Stimulated activated CD4-positive, alpha-beta T cell treated with anti-CD3 and anti-CD28 coated beads, Interleukin-15, amount 100 ng/mL, for 1 hour (primary cell): ENCODE data around the gene L3MBTL4.
"Not testable (repeated sequence)": the region's sequence is repeated elsewhere in the genome, so short reads cannot be mapped to it uniquely, and the experiment has no call there.

Experiments
- DNase-seq, 2 donors: peaks; one replicate each; pipeline ENCODE4 v3.0.0-alpha.2; 2020; ENCODE audit warnings: low read depth in 1 of 2, low spot score in 1 of 2

Gene L3MBTL4

DNA sequence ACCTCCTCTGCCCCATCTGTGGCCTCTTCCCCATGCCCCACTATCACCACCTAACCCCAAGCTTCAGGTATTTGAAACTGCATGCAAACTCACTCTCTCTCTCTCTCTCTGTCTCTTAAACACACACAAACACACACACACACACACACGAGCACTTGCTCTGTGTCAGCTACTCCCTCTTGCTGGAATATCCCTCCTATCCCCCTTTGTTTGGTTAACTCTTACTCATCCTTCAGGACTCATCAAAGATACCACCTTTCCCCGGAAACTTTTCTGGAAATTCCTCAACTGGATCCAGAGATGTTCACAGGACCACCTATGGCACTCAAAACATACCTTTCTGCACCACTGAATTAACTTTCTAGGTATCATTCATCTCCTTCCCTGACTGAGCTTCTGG lies 296.6 kb downstream of the L3MBTL4 start:
- DNase-seq, result no peak

DNA sequence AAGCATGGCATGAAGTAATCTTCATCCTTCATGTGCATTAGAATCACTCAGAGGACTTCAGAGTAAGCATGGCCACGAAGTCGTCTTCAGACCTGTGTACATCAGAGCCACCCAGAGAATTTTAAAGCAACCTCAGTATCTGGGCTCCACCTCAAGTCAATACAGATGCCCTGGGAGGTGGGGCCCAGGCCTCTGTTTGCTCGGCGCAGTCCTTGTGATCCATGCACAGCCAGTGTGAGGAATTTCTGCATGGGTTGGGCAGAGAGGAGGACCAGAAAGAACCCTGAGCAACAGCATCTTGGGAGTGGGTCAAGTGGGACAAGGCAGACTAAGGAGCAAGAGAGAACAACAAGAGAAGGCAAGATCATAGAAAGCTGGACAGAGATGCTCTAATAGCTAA lies 299.0 kb downstream of the L3MBTL4 start:
- no peak for DNase-seq

DNA sequence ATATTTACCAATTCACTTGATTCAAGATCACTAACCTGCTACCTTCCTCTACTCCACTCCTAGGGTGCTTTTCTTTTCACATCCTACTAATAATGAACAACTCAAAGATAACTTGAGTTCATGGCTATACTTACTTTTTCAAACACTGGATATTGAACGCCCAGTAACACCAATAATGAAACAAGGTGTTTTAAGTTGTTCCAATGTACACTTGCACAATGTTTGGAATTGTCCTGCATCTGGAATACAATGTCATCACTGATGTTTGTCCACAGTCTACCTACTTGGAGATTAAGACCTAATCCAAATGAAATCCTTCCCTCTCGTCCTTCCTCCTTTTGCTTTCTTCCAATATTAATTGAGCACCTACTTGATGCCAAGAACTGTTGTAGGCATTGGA lies 301.1 kb downstream of the L3MBTL4 start:
- DNase-seq, result no peak

DNA sequence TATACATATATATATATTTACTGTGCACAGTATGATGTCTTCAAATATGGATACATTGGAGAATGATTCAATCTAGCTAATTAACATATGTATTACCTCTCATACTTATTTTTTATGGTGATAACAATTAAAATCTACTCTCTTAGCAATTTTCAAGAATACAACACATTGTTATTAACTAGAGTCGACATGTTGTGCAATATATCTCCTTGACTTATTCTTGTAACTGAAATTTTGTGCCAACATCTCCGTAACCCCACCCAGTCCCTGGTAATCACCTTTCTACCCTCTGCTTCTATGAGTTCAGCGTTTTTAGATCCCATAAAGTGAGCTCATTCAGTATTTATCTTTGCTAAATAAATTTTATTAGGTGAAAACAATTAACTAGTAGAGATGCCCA lies 303.0 kb downstream of the L3MBTL4 start:
- no peak for DNase-seq

DNA sequence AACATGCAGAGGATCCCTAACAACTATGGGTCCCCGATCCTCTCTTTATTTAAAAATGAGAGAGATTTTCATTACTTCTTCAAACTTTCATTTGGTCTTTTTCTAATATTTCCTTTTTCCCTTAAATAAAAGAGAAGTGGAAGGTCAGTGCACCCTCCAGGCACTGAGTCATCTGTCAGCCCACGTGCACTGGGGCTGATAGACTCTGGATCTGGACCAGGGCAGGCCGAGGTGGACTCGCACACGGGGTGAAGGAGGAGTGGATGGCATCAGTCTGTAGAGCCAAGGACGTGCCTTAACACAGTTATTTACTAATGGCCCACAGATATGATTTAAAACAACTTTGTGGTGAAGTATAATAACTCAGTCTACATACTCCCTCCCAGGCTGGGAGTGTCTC lies 305.0 kb downstream of the L3MBTL4 start:
- no peak for DNase-seq

DNA sequence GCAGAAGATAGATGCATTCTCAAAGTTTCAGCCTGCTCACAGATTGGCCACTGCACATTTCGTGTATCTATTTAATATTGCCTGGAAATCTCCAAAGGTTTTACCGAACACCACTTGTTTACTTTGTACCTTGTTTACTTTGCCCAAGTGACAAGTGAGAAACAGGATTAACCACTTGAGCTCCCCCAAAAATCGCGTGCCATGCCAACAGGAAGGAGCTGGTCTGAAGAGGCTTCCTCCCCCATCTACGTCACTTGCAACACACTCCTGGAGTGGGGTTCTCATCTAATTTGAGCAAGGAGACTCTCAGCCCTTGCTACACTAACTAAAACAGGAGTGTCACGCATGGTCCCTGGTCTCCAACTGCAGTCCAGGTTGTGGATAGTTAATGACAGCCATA lies 306.9 kb downstream of the L3MBTL4 start:
- DNase-seq, result no peak

DNA sequence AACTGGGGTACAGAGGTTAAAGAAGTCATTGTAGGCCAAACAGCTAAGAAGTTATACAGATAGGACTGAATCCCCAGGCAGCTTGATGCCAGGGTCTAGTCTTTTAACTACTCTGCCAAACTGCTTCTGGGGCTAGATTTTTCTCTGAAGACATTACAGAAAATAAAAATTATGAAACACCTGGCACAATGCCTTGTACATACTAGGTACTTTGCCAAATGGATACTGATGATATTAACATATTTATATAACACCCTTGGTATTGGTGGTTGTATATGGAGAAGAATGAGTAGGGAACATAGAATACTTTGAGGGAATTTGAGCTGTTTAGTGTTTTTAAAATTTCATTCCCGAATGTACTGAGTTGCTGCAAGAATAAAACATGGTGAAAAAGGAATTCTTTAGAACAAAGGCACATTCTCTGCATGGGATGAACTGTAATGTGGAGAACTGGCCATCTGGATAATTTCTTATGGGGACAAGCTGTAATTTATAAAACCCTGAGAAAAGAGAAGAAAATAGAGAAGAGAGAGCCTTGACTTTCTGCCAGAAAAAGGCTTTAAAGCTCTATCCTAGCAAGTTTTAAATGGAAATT lies 308.5 kb downstream of the L3MBTL4 start:
- no peak for DNase-seq

DNA sequence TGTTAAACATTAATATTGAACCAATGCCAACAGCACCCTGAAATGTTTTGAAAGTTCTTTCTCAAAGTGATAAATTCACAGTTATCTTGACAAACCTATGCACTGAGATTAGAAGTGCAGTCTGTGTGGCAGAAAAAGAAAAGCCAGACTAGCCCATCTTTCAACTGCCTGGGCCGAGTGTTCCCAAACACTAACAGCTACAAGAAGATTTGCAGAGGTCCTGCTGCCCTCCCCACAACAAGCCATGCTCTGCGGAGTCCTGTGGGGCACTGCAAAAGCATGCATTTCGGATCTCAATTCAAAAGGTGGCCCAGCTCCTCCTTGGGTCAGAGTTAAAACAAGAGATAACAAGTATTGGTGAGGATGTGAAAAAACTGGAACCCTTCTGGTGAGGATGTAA lies 311.0 kb downstream of the L3MBTL4 start:
- DNase-seq, result no peak

DNA sequence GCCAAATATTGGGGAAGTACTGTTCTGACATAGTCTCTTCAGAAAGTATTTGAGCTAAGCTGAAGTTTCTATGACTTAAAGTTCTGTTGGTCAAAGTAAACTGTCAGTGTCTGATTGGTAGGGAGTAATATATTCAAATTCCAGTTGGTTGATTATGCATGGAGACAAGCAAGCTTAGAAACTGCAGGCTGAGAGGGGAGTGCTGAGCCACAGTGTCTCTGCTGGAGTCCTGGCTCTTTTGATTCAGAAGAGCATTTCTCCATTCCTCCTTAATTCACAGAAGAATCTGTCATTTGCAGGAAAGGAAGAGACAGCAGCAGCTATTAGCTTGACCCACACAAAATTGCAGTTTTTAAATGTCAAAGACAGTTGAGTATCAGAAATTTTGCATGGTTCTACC lies 318.0 kb downstream of the L3MBTL4 start:
- DNase-seq, result no peak

DNA sequence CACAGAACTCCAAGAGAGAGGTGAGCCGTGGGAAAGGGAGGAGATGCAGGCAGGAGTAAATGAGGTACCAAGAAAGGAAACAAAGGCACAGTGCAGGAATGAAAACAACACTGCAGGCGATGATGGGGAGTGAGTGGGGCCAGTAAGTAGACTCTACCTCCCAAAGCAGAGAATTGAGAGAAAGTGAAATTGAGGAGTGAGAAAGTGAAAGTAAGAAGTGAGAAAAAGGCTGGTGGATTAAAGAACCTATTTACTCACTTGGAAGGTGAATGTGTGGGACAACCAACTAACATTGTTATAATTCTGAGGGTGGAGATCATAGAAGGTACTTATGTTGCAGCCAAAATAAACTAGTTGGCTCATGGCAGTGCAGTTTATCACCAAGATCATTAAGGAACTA lies 326.3 kb downstream of the L3MBTL4 start:
- DNase-seq, result no peak

DNA sequence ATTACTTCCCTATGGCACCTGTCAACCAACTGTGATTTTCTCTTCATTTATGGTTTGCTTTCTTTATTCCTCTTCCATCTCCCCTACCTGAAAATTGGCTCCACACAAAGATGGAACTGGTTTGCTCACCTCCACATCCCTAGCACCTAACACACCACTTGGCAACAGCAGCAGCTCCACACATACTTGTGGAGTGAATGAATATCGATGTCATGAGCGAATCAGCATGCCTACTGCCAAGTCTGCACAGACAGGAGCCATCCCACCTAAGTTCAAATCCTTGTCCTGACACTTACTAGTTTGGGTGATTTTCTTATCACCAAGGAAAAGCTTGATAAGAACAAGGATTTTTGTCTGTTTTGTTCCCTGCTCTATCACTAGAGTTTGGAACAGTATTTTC lies 328.0 kb downstream of the L3MBTL4 start:
- no peak for DNase-seq

DNA sequence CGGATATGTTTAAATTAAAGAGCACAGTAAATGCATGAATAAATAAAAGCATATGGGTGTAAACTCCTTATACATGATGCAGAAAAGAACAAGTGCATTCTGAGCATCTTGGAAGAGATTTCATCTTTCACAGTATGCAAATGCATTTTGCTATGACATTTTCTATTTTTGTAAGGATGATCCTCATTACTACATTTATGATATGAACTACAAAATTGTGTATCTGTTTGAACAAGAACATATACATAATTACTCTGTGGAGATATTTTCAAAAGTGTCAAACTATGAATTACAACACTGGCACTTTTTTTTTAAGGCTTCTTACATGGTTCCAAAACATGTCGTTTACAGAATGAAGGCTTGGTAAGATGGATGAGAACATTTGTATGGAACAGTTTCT lies 335.3 kb downstream of the L3MBTL4 start:
- no peak for DNase-seq

DNA sequence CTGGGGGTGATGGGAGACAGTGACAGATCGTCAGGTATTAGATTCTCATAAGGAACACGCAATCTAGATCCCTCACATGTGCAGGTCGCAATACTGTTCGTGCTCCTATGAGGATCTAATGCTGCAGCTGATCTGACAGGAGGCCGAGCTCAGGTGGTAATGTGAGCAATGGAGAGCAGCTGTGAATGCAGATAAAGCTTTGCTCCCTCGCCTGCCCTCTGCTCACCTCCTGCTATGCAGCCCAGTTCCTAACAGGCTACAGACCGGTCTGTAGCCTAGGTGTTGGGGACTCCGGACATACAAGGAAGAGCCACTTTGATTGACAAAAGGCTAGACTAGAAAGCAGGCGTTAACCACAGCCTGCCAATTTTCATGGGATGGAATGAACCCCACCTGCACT lies 335.8 kb downstream of the L3MBTL4 start:
- no peak for DNase-seq

DNA sequence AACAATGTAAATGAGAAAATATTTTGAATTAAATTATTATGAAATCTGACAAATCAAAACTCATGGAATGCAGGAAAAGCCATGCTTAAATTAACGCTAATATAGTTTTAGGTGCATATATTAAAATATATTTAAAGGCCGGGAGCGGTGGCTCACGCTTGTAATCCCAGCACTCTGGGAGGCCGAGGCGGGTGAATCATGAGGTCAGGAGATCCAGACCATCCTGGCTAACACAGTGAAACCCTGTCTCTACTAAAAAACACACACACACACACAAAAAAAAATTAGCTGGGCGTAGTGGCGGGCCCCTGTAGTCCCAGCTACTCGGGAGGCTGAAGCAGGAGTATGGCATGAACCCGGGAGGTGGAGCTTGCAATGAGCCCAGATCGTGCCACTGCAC lies 342.3 kb downstream of the L3MBTL4 start:
- not testable (repeated sequence) for DNase-seq

DNA sequence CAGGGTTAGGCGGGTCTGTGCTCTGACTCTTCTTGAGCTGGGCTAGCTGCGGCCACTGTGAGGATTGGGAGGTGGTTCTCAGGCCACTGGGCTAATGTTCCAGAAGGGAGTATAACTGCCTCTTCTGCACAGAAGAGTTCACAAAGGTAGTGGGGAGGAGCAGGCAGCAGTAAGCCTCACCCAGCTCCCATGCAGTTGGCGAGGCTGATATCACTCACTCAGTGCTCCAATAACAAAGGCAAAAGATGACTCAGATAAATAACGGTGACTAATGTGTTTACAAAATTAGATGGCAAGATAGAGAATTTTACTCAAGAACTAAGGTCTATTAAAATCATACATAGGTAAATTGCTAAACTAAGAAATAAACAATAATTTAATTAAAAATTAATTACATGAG lies 345.2 kb downstream of the L3MBTL4 start:
- DNase-seq, result no peak

DNA sequence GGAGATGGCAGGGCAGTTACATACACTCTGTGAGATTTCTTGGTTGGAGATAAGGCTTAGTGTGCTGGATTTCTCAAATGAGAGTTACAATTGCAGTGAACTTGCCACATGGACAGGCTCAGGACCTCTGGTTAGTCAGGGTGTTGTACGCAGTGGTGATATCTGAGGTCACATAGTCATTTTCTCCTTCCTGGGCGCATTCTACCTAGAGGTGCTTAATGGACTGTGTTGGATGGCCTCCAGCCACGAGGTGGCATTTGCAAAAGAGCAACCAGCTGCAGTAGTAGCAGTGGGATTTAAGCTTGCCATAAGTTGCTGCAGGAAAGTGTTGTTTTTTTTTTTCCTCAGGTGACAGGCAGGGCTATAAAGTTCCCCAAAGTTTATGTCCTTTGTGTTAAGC lies 345.6 kb downstream of the L3MBTL4 start:
- no peak for DNase-seq

DNA sequence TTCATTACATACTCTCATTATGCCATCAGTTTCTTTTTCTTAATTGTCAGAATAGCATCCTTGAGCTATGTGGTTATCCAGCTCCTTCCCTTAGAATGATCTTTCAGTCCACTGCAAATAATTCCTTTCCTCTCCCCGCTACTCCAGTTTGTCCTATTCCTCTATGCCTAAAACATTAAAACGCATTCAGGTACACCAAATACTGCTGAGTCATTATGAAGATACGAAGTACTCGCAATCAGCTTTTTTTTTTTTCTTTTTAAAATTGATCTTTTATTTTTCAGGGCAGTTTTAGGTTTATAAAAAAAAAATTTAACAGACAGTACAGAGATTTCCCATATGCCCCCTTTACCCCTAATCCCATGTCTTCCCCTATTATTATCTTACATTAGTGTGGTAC lies 354.6 kb downstream of the L3MBTL4 start:
- DNase-seq, result no peak

DNA sequence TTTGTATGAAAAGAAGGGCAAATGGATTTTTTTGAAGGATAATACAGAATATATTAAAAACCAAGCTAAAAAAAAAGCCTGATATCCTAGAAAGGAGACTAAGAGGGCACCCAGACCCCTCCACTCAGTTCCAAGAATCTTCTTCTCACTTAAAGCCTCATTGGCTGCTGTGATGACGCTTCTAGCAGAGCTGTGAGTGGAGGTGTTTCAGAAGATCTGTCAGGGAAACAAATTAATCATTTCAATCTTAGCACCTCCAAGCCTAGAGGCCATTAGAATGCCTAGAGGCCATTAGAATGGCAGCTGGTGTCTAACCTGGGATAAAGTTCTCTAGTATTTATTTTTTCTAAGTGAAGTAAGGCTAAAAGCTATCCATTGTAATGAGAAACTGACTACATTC lies 355.2 kb downstream of the L3MBTL4 start:
- no peak for DNase-seq

DNA sequence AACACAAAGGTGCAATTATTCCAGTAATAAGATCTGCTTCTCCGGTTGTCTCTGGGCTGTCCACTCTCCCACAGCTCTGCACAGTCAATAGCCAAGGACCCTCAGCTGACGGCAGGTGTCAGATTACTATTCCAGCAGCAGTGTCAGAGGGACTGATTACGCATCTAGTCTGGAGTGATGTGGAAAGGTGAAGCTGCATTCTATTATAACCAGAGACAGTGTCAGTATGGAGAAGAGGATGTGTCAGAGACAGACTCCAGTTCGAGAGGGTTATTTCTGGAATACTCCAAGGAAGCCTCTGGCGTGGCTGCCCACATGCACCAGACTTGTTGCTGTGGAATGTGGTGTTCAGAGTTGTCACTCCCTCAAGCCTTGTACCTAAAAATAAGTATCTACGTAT lies 355.8 kb downstream of the L3MBTL4 start:
- DNase-seq, result no peak

DNA sequence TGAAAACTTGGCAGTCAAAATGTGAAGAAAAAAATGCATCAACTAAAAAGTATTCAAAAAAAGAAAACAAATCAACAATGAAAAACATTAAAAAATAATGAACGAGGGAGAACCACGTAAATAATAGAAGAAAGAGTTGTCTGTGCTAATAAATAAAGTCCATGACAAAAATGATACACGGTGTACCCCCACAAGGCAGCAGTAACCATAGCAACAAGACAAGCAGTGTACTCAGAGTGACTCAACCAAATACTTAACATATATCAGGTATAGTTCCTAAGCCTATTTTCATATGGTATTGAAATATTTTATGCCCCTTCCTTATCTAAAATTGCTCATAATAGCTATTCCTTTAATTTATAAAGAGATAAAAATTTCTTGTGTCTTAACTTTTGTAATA lies 357.1 kb downstream of the L3MBTL4 start:
- no peak for DNase-seq

DNA sequence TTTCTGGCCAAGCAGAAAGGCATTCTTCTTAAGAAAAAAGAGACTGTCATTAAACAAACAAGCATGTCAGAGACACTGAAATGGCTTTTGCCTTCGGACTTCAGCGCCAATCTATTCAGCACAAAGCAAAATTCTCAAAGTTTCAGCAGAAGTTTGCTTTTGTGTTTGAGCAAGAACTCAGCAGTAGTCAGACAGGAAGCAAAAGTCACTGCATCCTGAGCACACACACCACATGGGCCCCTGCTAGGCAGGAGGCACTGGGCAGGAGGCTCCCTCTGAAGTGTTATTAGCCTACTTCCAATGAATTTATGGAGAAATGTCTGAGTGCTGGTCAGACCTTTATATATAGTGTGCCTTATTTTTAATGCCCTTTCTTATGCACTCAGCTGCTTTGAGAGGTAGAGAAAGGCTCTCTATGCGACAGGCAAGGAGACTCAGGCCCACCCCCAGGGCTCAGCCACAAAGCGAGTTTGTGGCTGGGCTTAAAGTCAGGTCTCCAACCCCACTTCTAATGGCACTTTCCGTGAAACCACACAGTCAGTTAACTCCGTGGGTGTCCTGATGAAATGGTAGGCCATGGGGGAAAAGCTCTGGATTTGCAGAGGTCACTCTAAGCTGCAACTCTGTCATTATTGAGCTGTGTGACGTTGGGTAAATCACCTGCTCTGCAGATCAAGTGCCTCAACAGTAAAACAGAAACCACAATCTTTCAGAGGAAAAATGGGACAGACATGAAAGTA lies 358.4 kb downstream of the L3MBTL4 start:
- DNase-seq, result no peak

DNA sequence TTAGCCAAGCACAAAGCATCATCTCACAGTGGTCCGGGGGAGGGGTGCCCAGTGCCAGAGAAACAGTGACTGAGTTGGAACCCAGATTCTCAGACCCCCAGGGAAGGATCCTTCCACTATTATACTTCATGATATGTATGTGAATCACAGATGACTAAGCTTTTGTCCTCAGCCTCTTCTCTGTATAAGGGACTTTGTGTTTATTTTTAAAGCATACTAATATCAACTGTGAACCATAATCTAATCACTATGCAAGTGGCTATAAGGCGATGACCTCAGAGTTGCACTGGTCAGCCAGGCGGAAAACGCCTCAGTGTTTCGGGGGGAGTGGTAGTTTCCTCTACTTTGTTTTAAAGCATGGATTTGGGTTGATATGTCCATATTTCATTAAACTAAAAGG lies 359.0 kb downstream of the L3MBTL4 start:
- DNase-seq, result no peak

DNA sequence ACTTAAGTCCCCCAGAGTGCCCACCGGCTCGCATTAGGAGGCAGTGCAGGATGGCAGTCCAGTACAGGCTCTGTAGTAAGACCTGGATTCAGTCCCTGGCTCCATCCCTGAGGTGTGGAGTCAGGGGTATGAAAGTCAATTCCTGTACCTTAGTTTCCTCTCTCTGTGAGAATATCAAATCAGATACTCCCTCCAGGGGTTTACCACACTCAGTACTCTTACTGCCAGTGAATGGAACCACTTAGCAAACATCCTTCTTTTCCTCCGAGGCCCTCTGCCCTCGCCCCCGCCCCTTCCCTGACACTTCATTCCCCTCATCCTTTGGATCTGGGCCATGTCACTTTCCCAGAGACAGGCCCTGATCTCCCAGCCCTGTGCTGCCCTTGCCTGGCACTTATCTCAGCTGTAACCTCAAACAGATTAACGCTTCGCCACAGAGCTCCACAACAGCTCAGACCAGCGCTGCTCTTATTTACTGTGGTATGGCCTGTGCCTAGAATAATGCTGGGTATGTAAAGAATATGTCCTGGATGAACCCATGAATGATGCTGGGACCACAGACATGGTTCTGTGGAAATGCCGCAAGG lies 360.4 kb downstream of the L3MBTL4 start:
- no peak for DNase-seq
